Prostate gland (tissue), 2 donors: Measurements from ENCODE around the gene PDE4D. TPM values are rescaled to one million over a fixed set of nuclear protein-coding genes. Genes with fewer than 3 reads are reported as not detected.
A peak's percentile ranks its signal among the peaks of the same experiment; 100 is the strongest.

ENCODE experiments used
- DNase-seq: peaks from one replicate; pipeline ENCODE4 v3.0.0-alpha.2; 2019; ENCODE audit warnings: low spot score
- H3K27ac ChIP-seq, 2 donors: fragments of 200-600 bp; sonication (generic); 2 replicates each; pipeline ENCODE4 v1.5.1; 2017 to 2019
- H3K27me3 ChIP-seq: fragments of 200-600 bp; sonication (generic); replicated peaks from 2 replicates; pipeline ENCODE4 v1.5.1; 2019; ENCODE audit not compliant: insufficient read depth
- H3K36me3 ChIP-seq, 2 donors: fragments of 200-600 bp; sonication (generic); 1 replicate in 1 of 2; 2 replicates in 1 of 2; pipeline versions ENCODE4 v1.5.1 to v1.8.1; 2017 to 2019
- H3K4me1 ChIP-seq: fragments of 200-600 bp; sonication (generic); replicated peaks from 2 replicates; pipeline ENCODE4 v1.5.1; 2019
- H3K4me3 ChIP-seq, 2 donors: fragments of 200-600 bp; sonication (generic); 2 replicates each; pipeline ENCODE4 v1.5.1; 2017 to 2019
- H3K9me3 ChIP-seq: fragments of 200-600 bp; sonication (generic); 2 replicates; pipeline ENCODE4 v1.5.1; 2017
- CTCF ChIP-seq, 4 experiments: fragments of 200-600 bp in 2 of 4; fragments of 450-650 bp in 2 of 4; sonication (generic) in 2 of 4; IDR thresholded peaks; 1 replicate in 3 of 4; 2 replicates in 1 of 4; pipeline ENCODE4 v1.5.1; 2016 to 2019; ENCODE audit warnings: antibody characterized with exemption in 4 of 4, mild to moderate bottlenecking in 2 of 4, moderate library complexity in 2 of 4
- POLR2A ChIP-seq: fragments of 450-650 bp; IDR thresholded peaks from one replicate; pipeline ENCODE4 v1.6.1; 2016; ENCODE audit warnings: antibody characterized with exemption, mild to moderate bottlenecking
- POLR2AphosphoS5 ChIP-seq: sonication (generic); formaldehyde crosslinking; IDR thresholded peaks from one replicate; pipeline ENCODE4 v1.6.1; 2017; ENCODE audit warnings: antibody characterized with exemption
- WGBS: methylation state at CpG from one replicate; pipeline ENCODE4 v1.1.5; 2018; 5-methylcytosine and 5-hydroxymethylcytosine counted together
- intact Hi-C: fragments of 100-400 bp; cut with DNase I; formaldehyde crosslinking; loops from one replicate; pipeline ENCODE4 v1.14.2; 2022
- total RNA-seq, 2 donors: library from RNA; depleted of rRNA; stranded (reverse); fragments of >200 nt; gene quantifications; one replicate each; pipeline ENCODE4 v1.1.0, GENCODE V29; 2016

The PDE4D gene
- total RNA-seq, 2 donors from 2014 or later, result 64.2 to 75.6 TPM

GRCh38 chr5:59069438-59070079, 824.0 kb downstream of the PDE4D start:
- Histone ChIP-seq H3K27ac (no peak overlapping the region), H3K4me3 (no peak overlapping the region), H3K36me3 (no peaks in the 10 kb centered on the region), H3K27me3 (no peaks in the 10 kb centered on the region), H3K4me1 (no peaks in the 10 kb centered on the region), H3K9me3 (no peaks in the 10 kb centered on the region)
- DNase-seq, result peak; percentile 22
- TF ChIP-seq CTCF (IDR thresholded peaks at IDR 0.05) (no peak), POLR2AphosphoS5 (peak; percentile 34), POLR2A (no peak)
- WGBS, result 37% methylated on average over 2 of the region's 2 CpGs
- intact Hi-C loops, result no loop called here

- intact Hi-C loops, result no loop called here
- Histone ChIP-seq H3K27ac (no peak overlapping the region), H3K4me1 (no peaks in the 10 kb centered on the region), H3K27me3 (no peaks in the 10 kb centered on the region), H3K36me3 (no peaks in the 10 kb centered on the region), H3K4me3 (no peak overlapping the region), H3K9me3 (no peaks in the 10 kb centered on the region)
- no peak for DNase-seq
- 97% methylated on average over 4 of the region's 4 CpGs for WGBS
- TF ChIP-seq POLR2A (no peak), CTCF (IDR thresholded peaks at IDR 0.05) (no peak), POLR2AphosphoS5 (no peak)
Observed at GRCh38 chr5:59067956-59068656, 825.4 kb downstream of the PDE4D start.

- intact Hi-C loops, result no loop called here
- Histone ChIP-seq H3K36me3 (no peaks in the 10 kb centered on the region), H3K9me3 (no peaks in the 10 kb centered on the region), H3K27ac (no peak overlapping the region), H3K4me3 (no peak overlapping the region), H3K27me3 (no peaks in the 10 kb centered on the region), H3K4me1 (no peaks in the 10 kb centered on the region)
- TF ChIP-seq CTCF (IDR thresholded peaks at IDR 0.05) (no peak), POLR2A (no peak)
- no peak for DNase-seq
- 93% methylated on average over 5 of the region's 5 CpGs for WGBS
Observed at GRCh38 chr5:59066367-59067163, 827.0 kb downstream of the PDE4D start.

- intact Hi-C loops, result no loop called here
- Histone ChIP-seq H3K27ac (no peak overlapping the region), H3K27me3 (no peaks in the 10 kb centered on the region), H3K36me3 (no peaks in the 10 kb centered on the region), H3K4me1 (no peaks in the 10 kb centered on the region), H3K9me3 (no peaks in the 10 kb centered on the region), H3K4me3 (no peak overlapping the region)
- 52% methylated on average over 1 of the region's 1 CpG for WGBS
- TF ChIP-seq POLR2AphosphoS5 (no peak), POLR2A (no peak), CTCF (IDR thresholded peaks at IDR 0.05) (no peak)
- no peak for DNase-seq
Observed at GRCh38 chr5:59065554-59065953, 828.0 kb downstream of the PDE4D start.
